Suppressor macrophage (primary cell): ENCODE results near the gene SEPTIN10.

ENCODE experiments used
- DNase-seq, 4 experiments: peaks; one replicate each; pipeline ENCODE4 v3.0.0-alpha.2; 2020 to 2022

The SEPTIN10 gene

GRCh38 chr2:109521233-109522062 is 92.3 kb downstream of the SEPTIN10 start:
- no peak for DNase-seq

DNA sequence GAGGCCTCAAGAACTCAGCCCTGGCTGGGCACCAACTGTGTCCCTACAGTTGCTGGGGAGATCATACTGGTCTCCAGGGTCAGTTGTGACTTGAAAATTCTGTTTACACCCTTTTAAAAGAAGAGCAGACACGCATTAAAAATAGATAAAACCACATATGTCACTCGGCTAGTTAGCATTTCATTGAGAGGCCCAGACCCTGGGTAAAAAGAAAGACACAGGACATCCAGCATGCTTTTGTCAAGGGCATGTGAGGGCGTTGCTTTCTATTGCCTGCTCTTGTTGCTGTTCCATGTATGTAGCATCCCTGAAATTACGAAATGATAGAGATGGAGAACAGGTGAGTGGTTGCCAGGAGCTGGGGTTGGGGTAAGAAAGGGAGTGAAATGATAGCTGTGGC is 94.3 kb downstream of the SEPTIN10 start:
- no peak for DNase-seq

DNA sequence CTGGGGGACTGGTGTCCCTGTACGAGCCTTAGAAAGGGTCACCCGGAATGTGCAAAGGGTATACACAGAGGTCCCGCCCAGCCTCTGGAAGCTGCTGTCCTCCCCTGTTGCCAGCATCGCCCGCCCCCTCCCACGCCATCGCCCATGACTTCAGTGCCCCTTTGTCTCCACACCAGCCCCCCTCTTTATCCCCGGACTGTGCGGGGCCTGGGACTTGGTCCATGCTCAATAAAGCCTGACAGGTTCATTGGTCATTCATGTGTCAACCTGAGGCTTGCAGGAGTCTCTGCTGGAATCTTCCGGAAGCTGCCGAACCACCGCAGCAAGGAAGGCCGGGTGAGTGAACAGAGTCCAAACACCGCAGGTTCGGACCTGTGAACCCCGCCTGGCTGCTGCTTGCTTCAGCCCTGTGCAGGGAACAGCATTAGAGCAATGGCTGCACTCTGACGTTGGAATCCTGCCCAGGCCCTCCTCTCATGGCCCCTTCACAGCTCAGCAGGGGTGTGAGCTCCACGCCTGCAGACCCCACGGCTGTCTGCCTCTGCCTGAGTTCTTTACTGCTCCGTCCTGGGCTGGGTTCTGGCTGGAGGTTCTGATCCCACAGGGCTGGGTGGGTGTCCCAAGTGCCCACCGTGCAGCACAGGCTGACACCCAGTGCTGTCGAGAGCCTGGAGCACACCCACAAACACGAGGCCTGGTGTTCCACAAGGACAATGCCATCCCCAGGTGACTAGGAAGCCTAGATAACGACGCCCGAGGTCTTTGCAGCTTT is 96.5 kb downstream of the SEPTIN10 start:
- DNase-seq: no peak

GRCh38 chr2:109516445-109517117 is 97.2 kb downstream of the SEPTIN10 start:
- peak; percentile 37 to 71 (median 54) for DNase-seq

GRCh38 chr2:109514857-109515256 is 98.9 kb downstream of the SEPTIN10 start:
- DNase-seq: no peak

DNA sequence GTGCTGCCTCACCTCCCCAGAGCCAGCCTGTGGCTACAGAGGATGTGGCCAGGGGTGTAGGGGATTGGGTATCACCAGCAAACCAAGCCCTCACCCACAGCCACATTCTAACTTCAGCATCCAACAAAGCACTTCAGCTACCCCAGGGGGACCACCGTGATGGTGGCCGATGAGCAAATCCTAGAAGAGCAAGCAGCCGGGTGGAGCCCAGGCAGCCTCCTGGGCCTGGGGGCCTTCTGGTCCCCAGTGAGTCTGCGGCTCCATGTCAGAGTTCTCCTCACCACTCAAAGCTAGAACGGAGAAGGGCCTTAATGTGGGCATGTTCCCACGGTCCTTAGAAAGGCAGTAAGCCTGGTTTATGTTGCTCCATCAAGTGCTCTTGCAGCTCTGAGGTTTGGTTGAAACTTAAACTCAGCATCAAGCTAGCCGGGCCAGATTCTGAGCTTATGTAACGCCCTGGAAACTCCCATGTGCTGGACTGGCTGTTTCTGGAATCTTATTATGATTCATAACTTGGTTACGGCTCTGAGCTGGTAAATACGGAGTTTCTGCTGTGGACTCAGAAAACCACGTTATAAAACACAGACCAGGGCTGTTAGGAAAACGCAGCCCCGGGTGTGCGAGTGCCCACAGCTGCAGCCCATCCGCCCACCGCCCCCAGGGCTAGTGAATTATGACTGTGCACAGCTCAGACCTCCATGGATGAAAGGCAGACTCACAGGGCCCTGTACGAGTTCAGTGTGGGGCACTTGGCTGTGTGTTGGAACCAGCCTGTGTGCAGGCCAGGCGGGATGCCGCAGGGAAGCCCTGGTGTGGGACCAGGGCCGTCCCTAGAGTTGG is 99.8 kb downstream of the SEPTIN10 start:
- DNase-seq: no peak

- no peak for DNase-seq
Measured at GRCh38 chr2:109513230-109513629, 100.5 kb downstream of the SEPTIN10 start.

DNA sequence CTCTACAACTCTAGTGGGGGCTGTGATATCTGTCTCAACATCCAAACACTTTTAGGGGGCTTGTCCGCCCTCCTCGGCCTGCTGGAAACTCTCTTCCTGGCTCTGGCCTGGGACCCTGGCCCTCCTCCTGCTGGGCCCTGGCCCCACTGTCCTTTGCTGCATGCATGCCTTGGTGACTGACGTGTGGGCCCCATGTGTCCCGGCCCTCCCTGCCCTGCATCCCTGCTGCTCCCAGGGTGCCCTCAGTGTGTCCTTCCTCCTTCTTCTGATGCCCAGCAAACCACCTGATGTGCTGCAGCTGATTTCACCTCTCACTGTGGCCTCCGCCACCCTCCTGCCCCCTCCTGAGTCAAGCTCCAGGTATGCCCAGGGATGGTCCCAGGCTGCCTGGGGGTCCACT is 101.7 kb downstream of the SEPTIN10 start:
- no peak for DNase-seq

- no peak for DNase-seq
Measured at GRCh38 chr2:109511168-109511567, 102.6 kb downstream of the SEPTIN10 start.

DNA sequence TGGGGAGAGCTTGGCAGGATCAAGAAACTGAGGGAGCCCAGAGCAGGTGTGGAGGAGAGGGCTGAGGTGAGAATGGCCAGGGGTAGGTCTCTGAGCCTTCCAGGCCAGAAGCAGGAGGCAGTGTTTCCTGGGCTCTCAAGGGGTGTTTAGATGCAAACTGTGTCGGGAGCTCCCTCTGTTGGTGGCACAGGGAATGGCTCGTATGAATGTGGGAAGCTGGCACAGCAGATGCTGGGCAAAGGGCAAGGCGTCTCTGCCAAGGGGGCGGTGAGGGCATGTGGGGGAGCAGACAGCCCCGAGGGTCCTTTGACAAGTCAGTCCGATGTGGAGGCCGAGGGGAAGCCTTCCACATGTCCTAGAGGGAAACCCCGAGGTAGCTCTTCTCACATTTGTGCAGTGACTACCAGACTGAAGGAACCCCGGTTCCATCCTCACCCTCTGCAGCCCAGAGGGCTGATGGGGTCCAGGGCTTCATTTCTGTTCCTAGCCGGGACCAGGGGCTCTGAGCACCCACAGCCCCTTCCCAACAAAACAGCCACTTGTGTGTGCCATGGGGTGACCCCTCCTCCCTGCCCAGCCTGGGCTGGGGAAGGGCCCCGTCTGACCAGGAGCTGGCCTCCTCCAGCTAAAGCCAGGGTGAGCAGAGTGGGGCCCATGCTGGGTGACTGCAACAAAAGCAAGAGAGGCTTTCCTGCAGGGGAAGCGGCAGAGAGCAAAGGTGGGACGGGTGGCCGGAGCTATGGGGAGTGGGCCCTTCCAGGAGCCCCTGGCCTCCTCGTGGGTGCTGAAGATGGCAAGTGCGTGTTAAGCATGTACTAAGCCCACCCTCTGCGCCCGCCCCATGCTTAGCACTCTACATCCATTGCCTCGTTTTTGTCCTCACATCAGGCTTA is 103.4 kb downstream of the SEPTIN10 start:
- peak; percentile 83 to 88 (median 86) for DNase-seq

DNA sequence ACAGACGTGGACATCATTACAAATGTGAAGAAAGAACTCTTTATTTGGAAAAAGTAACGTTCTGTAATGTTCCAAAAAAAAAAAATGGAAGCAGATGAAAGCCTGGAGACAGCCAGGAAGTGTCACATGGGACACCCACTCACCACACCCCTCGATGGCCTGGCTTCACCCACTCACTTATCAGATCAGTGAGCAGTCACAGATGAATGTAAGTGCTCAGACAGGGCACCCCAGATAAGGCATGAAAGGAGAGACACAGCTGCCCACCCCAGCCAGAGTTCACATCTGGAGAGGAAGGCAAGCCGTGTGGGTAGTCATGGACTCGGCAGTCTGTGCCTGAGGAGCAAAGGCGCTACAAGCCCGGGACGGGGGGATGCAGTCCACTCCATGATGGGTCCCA is 105.2 kb downstream of the SEPTIN10 start:
- peak in 3 of 4 experiments; percentile 11 to 20 (median 19) for DNase-seq

DNA sequence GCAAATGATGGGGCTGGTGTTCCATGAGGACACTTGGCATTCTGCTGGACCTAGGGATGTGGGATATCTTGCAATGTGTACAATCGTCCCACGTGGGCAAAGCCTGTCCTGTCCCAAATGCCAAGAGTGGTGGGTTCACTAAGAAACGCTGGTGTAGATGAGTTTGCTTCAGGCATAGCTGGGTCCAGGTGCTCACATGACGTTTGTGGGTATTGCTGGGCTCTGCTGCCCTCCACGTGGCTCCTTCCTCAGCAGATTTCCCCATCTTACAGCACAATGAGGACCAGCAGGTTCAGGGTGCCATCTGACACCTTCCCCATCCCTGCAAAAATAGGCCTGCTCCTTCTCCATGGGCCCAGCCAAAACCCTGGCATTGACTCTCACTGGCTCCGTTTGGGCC is 105.9 kb downstream of the SEPTIN10 start:
- DNase-seq: no peak

DNA sequence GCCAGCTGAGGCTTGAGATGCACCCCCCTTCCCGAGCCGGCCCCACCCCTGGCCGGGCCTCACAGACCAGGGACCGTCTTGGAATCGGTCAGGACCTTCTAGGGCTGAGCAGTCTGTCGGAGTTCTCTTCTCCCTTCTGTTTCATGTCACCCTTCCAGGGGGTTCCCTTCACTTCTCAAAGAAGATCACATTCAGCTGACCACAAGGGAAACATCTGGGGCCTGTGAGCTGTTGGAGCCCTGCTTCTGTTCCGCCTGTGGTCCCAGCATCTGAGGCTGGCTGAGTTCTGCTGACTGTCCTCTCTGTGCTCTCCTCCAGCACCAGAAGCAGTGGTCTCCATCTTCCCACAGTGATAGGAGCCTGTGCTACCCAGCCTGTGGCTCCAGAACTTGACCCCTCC is 106.5 kb downstream of the SEPTIN10 start:
- peak; percentile 7 to 53 (median 42) for DNase-seq

- no peak for DNase-seq
Measured at GRCh38 chr2:109503191-109503590, 110.6 kb downstream of the SEPTIN10 start.

DNA sequence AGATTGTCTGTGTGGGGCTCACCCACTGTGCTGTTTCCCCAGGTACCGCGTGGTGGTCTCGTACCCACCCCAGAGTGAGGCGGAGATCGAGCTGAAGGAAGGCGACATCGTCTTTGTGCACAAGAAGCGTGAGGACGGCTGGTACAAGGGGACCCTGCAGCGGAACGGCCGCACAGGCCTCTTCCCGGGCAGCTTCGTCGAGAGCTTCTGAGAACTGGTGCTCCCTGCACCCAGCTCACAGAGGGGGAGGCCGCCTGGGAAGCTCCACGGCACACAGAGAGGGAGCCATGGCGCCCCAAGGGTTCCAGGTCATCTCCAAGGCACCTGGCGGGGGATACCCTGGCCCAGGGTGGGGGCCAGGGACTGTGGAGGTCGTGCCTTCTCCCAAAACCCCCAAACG is 112.3 kb downstream of the SEPTIN10 start:
- no peak for DNase-seq

GRCh38 chr2:109500910-109501309 is 112.9 kb downstream of the SEPTIN10 start:
- no peak for DNase-seq

- DNase-seq: no peak
Measured at GRCh38 chr2:109499566-109499965, 114.2 kb downstream of the SEPTIN10 start.

DNA sequence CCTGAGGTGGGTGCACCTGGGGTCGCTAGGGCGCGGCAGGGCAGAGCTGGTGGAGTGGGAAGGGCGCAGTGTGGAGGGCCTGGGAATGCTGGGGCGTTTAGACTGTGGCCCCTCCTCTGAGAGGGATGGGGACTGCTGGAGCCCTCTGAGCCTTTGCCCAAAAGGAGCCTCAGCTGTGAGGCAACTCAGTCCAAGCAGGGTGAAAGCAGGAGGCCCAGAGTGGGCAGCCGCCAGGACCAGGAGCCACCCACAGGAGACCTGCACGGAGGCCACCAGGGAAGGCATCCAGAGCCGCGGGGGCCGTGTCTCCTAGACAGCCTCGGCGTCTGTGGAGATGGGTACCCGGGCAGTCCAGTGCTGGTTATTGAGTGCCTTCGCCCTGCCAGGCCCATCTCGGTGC is 114.9 kb downstream of the SEPTIN10 start:
- DNase-seq: no peak

DNA sequence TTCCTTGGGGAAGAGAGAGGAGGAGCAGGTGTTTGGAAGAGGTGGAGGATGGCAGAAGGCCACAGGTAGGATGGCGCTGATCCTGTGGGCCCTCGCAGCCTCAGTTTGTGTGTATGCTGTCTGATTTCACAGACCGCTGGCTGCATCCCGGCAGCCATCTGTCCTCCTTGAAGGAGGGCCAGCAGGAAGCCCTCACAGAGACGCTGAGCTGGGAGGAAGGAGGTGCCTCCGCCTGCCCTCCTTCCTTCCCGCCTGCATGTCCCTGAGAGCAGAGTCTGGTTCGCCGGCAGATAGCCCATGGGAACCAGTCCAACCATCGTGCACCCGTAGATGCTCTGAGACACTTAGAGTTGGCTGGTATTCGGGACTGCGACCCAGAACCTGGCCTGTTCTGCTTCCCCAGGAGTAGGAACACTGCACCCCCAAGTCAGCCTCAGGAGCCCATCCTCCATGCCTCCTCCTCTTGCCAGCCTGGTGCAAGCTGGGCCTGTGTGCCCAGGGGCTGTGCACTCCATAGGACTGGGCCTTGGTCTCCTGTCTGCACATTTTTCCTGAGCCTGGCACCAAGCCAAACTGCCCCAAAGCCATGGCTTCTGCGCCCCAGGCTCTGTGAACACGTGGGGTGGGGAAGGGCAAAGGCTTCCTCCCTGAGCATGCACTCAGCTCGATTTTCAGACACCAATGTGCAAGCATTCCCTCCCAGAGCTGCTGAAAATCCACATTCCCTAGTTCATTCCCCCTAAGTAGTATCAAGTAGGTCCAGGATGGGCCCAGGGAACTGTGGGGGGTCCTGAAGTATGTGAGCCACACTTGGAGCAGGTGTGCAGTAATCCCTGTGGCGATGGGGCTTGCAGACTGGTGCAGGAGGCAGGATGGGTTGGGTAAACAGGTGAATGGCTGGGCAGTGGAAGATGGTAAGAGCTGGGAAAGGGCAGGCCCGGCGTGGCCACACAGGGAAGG is 115.6 kb downstream of the SEPTIN10 start:
- no peak for DNase-seq

DNA sequence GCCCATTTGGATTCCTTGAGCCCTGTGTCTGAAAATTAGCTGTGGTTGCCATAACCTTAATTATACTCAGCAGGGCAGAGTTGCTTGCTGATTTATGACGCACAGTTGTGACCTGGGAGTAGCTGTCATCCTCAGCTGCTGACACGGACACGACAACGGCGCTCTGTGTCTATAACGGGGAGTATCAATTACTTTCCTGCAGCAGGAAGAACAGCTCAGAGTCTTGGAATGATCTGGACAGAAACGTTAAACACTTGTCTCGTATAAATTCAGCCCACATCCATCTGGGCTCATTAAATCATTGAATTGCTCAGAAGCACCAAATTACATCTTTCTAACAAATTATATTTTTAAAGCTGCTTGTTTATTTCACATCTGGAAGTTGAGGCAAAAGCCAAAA is 116.3 kb downstream of the SEPTIN10 start:
- DNase-seq: no peak
